WTC11 (cell line): ENCODE data around the gene DCBLD2. TPM values are rescaled to one million over a fixed set of nuclear protein-coding genes. Genes with fewer than 3 reads are reported as not detected.

Source experiments
- ATAC-seq: fragments of 200-7000 bp; cut with Tn5 transposase; 2 replicates; pipeline ENCODE4 v1.10.0; 2021; ENCODE audit warnings: mild to moderate bottlenecking, moderate library complexity
- CTCF ChIA-PET: fragments of 300-600 bp; sonication (Branson Sonifier 250); formaldehyde crosslinking; loops from one replicate; lab custom pipeline; 2021; ENCODE audit warnings: antibody characterized with exemption; lab: Charles Lee
- POLR2A ChIA-PET: fragments of 350-600 bp; sonication (Branson Sonifier 250); formaldehyde crosslinking; loops from one replicate; lab custom pipeline; 2021; ENCODE audit warnings: antibody characterized with exemption; lab: Charles Lee
- DNase-seq: peaks from one replicate; pipeline ENCODE4 v3.0.0; 2021; ENCODE audit warnings: low spot score
- H3K27ac Mint-ChIP-seq: 2 replicates; pipeline ENCODE4 v1.8.0; 2021; ENCODE audit warnings: mixed read lengths
- H3K27me3 Mint-ChIP-seq: 2 replicates; pipeline ENCODE4 v1.8.0; 2021; ENCODE audit warnings: low read depth, mild to moderate bottlenecking, moderate library complexity, mixed read lengths
- H3K36me3 Mint-ChIP-seq: 2 replicates; pipeline ENCODE4 v1.8.0; 2021; ENCODE audit warnings: mixed read lengths
- H3K4me1 Mint-ChIP-seq: 2 replicates; pipeline ENCODE4 v1.8.0; 2022; ENCODE audit warnings: mixed read lengths
- H3K4me3 Mint-ChIP-seq: 2 replicates; pipeline ENCODE4 v1.8.0; 2021; ENCODE audit warnings: mild to moderate bottlenecking, moderate library complexity, mixed read lengths
- H3K9me3 Mint-ChIP-seq: 2 replicates; pipeline ENCODE4 v1.8.0; 2021; ENCODE audit warnings: mixed read lengths
- CREB1 ChIP-seq: sonication (generic); formaldehyde crosslinking; IDR thresholded peaks from 2 replicates; pipeline ENCODE4 v1.8.0; 2023; ENCODE audit warnings: mild to moderate bottlenecking, missing genetic modification reagents
- CREM ChIP-seq: sonication (generic); formaldehyde crosslinking; IDR thresholded peaks from 2 replicates; pipeline ENCODE4 v1.8.1; 2022; ENCODE audit warnings: mild to moderate bottlenecking, missing genetic modification reagents, moderate library complexity
- ELF4 ChIP-seq: sonication (generic); formaldehyde crosslinking; IDR thresholded peaks from 2 replicates; pipeline ENCODE4 v1.8.1; 2022; ENCODE audit warnings: low read depth, mild to moderate bottlenecking, moderate library complexity, missing genetic modification reagents
- MYBL2 ChIP-seq: sonication (generic); formaldehyde crosslinking; IDR thresholded peaks from 2 replicates; pipeline ENCODE4 v1.8.1; 2023; ENCODE audit warnings: mild to moderate bottlenecking, moderate library complexity, missing genetic modification reagents
- NFATC4 ChIP-seq: fragments of 250-450 bp; sonication (Bioruptor Pico); IDR thresholded peaks from 2 replicates; pipeline ENCODE4 v1.9.0; 2021; ENCODE audit warnings: mild to moderate bottlenecking
- NFE2L1 ChIP-seq: sonication (generic); formaldehyde crosslinking; IDR thresholded peaks from 2 replicates; pipeline ENCODE4 v1.8.1; 2023; ENCODE audit warnings: missing genetic modification reagents
- NR2C2 ChIP-seq: sonication (generic); formaldehyde crosslinking; IDR thresholded peaks from 2 replicates; pipeline ENCODE4 v1.8.0; 2022; ENCODE audit warnings: mild to moderate bottlenecking, missing genetic modification reagents
- SOX15 ChIP-seq: fragments of 250-450 bp; sonication (Bioruptor Pico); IDR thresholded peaks from 2 replicates; pipeline ENCODE4 v1.9.0; 2021; ENCODE audit warnings: mild to moderate bottlenecking
- TEAD4 ChIP-seq: sonication (generic); formaldehyde crosslinking; IDR thresholded peaks from 2 replicates; pipeline ENCODE4 v1.8.0; 2022; ENCODE audit warnings: mild to moderate bottlenecking, missing genetic modification reagents
- ZBTB21 ChIP-seq: sonication (generic); formaldehyde crosslinking; IDR thresholded peaks from 2 replicates; pipeline ENCODE4 v1.8.1; 2023; ENCODE audit warnings: mild to moderate bottlenecking, missing genetic modification reagents, borderline replicate concordance
- ZNF416 ChIP-seq: fragments of 250-450 bp; sonication (Bioruptor Pico); IDR thresholded peaks from 2 replicates; pipeline ENCODE4 v1.9.0; 2021; ENCODE audit warnings: mild to moderate bottlenecking, inconsistent platforms
- ZNF423 ChIP-seq: fragments of 250-450 bp; sonication (Bioruptor Pico); IDR thresholded peaks from 2 replicates; pipeline ENCODE4 v2.1.2; 2022; ENCODE audit warnings: mild to moderate bottlenecking, moderate library complexity
- ZNF671 ChIP-seq: fragments of 250-450 bp; sonication (Bioruptor Pico); IDR thresholded peaks from 2 replicates; pipeline ENCODE4 v1.8.0; 2021; ENCODE audit warnings: mild to moderate bottlenecking
- total RNA-seq: library from RNA; stranded (reverse); gene quantifications from 3 replicates; pipeline ENCODE4 v1.2.3, GENCODE V29; 2021
- TF ChIP-seq, protein P1 (sequence below): sonication (generic); formaldehyde crosslinking; IDR thresholded peaks from 2 replicates; pipeline ENCODE4 v1.8.1; 2023; ENCODE audit warnings: mild to moderate bottlenecking, missing genetic modification reagents
- TF ChIP-seq, protein P2 (sequence below): fragments of 200-600 bp; IDR thresholded peaks from 2 replicates; pipeline ENCODE4 v1.8.0; 2022; ENCODE audit warnings: antibody characterized with exemption
- TF ChIP-seq, protein P3 (sequence below): sonication (generic); formaldehyde crosslinking; IDR thresholded peaks from 2 replicates; pipeline ENCODE4 v1.8.1; 2023; ENCODE audit warnings: mild to moderate bottlenecking, missing genetic modification reagents, moderate library complexity
- TF ChIP-seq, protein P4 (sequence below): sonication (generic); formaldehyde crosslinking; IDR thresholded peaks from 2 replicates; pipeline ENCODE4 v1.8.0; 2022; ENCODE audit warnings: mild to moderate bottlenecking, missing genetic modification reagents
- TF ChIP-seq, protein P5 (sequence below): sonication (generic); formaldehyde crosslinking; IDR thresholded peaks from 2 replicates; pipeline ENCODE4 v1.8.1; 2023; ENCODE audit warnings: mild to moderate bottlenecking, moderate library complexity, missing genetic modification reagents
- TF ChIP-seq, protein P6 (sequence below): sonication (generic); formaldehyde crosslinking; IDR thresholded peaks from 2 replicates; pipeline ENCODE4 v1.8.0; 2022; ENCODE audit warnings: mild to moderate bottlenecking, missing genetic modification reagents
- TF ChIP-seq, protein P7 (sequence below): sonication (generic); formaldehyde crosslinking; IDR thresholded peaks from 2 replicates; pipeline ENCODE4 v1.8.0; 2023; ENCODE audit warnings: mild to moderate bottlenecking, missing genetic modification reagents
- TF ChIP-seq, protein P8 (sequence below): sonication (generic); formaldehyde crosslinking; IDR thresholded peaks from 2 replicates; pipeline ENCODE4 v1.8.0; 2022; ENCODE audit warnings: mild to moderate bottlenecking, missing genetic modification reagents
- TF ChIP-seq, protein P9 (sequence below): sonication (generic); formaldehyde crosslinking; conservative IDR thresholded peaks from 2 replicates; pipeline ENCODE4 v1.8.1; 2022; ENCODE audit warnings: mild to moderate bottlenecking, missing genetic modification reagents
- TF ChIP-seq, protein P10 (sequence below): sonication (generic); formaldehyde crosslinking; IDR thresholded peaks from 2 replicates; pipeline ENCODE4 v1.8.0; 2022; ENCODE audit warnings: mild to moderate bottlenecking, missing genetic modification reagents

DCBLD2 gene
- total RNA-seq, 1 experiment from 2014 or later = 47.9 TPM

DNA sequence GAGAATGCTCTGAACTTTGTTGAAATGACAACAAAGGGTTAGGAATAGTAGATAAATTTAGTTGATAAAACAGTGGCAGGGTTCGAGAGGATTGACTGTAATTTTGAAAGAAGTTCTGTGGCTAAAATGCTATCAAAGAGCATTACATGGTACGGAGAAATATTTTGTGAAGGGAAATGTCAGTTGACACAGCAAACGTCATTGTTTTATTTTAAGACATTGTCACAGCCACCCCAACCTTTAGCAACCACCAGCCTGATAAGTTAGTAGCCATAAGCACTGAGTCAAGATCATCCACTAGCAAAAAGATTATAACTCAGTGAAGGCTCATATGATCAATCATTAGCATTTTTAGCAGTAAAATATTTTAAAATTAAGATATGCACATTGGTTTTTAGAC is 147.0 kb downstream of the DCBLD2 start (continued):
- TF ChIP-seq, protein P1, sequence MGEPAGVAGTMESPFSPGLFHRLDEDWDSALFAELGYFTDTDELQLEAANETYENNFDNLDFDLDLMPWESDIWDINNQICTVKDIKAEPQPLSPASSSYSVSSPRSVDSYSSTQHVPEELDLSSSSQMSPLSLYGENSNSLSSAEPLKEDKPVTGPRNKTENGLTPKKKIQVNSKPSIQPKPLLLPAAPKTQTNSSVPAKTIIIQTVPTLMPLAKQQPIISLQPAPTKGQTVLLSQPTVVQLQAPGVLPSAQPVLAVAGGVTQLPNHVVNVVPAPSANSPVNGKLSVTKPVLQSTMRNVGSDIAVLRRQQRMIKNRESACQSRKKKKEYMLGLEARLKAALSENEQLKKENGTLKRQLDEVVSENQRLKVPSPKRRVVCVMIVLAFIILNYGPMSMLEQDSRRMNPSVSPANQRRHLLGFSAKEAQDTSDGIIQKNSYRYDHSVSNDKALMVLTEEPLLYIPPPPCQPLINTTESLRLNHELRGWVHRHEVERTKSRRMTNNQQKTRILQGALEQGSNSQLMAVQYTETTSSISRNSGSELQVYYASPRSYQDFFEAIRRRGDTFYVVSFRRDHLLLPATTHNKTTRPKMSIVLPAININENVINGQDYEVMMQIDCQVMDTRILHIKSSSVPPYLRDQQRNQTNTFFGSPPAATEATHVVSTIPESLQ (CRISPR knock-in tag) = no peak
- TF ChIP-seq CREB1 (CRISPR knock-in tag) (no peak), TEAD4 (CRISPR knock-in tag) (no peak), NFE2L1 (CRISPR knock-in tag) (no peak), CREM (CRISPR knock-in tag) (no peak)
- TF ChIP-seq, protein P2, sequence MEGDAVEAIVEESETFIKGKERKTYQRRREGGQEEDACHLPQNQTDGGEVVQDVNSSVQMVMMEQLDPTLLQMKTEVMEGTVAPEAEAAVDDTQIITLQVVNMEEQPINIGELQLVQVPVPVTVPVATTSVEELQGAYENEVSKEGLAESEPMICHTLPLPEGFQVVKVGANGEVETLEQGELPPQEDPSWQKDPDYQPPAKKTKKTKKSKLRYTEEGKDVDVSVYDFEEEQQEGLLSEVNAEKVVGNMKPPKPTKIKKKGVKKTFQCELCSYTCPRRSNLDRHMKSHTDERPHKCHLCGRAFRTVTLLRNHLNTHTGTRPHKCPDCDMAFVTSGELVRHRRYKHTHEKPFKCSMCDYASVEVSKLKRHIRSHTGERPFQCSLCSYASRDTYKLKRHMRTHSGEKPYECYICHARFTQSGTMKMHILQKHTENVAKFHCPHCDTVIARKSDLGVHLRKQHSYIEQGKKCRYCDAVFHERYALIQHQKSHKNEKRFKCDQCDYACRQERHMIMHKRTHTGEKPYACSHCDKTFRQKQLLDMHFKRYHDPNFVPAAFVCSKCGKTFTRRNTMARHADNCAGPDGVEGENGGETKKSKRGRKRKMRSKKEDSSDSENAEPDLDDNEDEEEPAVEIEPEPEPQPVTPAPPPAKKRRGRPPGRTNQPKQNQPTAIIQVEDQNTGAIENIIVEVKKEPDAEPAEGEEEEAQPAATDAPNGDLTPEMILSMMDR = no peak
- TF ChIP-seq, all 79 proteins: peak for 0

DNA sequence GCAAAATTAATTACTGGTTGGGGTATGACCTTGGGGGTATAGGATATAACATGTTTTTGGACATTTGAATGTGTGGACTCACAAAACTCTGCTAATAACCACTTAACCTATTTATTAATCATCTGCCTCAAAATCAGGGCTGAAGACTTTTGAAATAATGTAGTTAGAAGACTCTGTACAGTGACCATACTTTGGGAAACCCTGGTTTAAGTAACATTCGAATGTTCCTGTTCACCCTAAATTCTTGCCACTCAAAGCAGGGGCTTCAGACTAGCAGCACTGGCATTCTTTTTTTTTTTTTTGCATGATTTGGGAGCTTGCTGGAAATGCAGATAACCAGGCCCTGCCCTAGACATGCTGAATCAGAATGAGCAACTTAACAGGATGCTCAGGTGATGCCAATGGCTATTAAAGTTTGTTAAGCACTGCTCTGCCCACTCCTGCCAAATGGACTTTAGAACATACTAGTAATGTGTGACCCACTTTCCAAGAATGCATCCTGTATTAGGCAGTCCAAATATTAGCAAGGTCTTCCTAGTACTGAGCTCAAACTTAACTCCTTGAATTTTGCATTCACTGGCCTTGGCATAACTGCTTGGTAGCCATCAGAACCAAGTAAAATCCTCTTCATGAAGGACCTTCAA is 151.1 kb downstream of the DCBLD2 start:
- peaks cover 10% of the 10 kb centered on the region for H3K4me1 Mint-ChIP-seq
- H3K9me3 Mint-ChIP-seq = no peaks in the 10 kb centered on the region
- ATAC-seq (no peak), DNase-seq (no peak)
- H3K27ac Mint-ChIP-seq = no peak overlapping the region
- no peaks in the 10 kb centered on the region for H3K27me3 Mint-ChIP-seq
- CTCF ChIA-PET = no interaction called here
- no peaks in the 10 kb centered on the region for H3K36me3 Mint-ChIP-seq
- H3K4me3 Mint-ChIP-seq = no peak overlapping the region
- POLR2A ChIA-PET = interaction anchor here (0.5 kb wide), 1 partner anchor 22 kb away, joined by 3 read pairs; no protein-coding TSS in a partner anchor
- TF ChIP-seq ZNF416 (CRISPR knock-in tag) (no peak), MYBL2 (no peak), NFATC4 (no peak), ZBTB21 (CRISPR knock-in tag) (no peak), ZNF671 (CRISPR knock-in tag) (no peak), NR2C2 (CRISPR knock-in tag) (no peak), ELF4 (no peak), ZNF423 (CRISPR knock-in tag) (no peak), SOX15 (no peak)
- TF ChIP-seq, protein P3, sequence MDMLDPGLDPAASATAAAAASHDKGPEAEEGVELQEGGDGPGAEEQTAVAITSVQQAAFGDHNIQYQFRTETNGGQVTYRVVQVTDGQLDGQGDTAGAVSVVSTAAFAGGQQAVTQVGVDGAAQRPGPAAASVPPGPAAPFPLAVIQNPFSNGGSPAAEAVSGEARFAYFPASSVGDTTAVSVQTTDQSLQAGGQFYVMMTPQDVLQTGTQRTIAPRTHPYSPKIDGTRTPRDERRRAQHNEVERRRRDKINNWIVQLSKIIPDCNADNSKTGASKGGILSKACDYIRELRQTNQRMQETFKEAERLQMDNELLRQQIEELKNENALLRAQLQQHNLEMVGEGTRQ = no peak
- TF ChIP-seq, protein P4, sequence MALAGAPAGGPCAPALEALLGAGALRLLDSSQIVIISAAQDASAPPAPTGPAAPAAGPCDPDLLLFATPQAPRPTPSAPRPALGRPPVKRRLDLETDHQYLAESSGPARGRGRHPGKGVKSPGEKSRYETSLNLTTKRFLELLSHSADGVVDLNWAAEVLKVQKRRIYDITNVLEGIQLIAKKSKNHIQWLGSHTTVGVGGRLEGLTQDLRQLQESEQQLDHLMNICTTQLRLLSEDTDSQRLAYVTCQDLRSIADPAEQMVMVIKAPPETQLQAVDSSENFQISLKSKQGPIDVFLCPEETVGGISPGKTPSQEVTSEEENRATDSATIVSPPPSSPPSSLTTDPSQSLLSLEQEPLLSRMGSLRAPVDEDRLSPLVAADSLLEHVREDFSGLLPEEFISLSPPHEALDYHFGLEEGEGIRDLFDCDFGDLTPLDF = no peak
- TF ChIP-seq, protein P5, sequence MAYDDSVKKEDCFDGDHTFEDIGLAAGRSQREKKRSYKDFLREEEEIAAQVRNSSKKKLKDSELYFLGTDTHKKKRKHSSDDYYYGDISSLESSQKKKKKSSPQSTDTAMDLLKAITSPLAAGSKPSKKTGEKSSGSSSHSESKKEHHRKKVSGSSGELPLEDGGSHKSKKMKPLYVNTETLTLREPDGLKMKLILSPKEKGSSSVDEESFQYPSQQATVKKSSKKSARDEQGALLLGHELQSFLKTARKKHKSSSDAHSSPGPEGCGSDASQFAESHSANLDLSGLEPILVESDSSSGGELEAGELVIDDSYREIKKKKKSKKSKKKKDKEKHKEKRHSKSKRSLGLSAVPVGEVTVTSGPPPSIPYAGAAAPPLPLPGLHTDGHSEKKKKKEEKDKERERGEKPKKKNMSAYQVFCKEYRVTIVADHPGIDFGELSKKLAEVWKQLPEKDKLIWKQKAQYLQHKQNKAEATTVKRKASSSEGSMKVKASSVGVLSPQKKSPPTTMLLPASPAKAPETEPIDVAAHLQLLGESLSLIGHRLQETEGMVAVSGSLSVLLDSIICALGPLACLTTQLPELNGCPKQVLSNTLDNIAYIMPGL (CRISPR knock-in tag) = no peak
- TF ChIP-seq, protein P6, sequence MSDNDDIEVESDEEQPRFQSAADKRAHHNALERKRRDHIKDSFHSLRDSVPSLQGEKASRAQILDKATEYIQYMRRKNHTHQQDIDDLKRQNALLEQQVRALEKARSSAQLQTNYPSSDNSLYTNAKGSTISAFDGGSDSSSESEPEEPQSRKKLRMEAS (CRISPR knock-in tag) = no peak
- TF ChIP-seq, protein P7, sequence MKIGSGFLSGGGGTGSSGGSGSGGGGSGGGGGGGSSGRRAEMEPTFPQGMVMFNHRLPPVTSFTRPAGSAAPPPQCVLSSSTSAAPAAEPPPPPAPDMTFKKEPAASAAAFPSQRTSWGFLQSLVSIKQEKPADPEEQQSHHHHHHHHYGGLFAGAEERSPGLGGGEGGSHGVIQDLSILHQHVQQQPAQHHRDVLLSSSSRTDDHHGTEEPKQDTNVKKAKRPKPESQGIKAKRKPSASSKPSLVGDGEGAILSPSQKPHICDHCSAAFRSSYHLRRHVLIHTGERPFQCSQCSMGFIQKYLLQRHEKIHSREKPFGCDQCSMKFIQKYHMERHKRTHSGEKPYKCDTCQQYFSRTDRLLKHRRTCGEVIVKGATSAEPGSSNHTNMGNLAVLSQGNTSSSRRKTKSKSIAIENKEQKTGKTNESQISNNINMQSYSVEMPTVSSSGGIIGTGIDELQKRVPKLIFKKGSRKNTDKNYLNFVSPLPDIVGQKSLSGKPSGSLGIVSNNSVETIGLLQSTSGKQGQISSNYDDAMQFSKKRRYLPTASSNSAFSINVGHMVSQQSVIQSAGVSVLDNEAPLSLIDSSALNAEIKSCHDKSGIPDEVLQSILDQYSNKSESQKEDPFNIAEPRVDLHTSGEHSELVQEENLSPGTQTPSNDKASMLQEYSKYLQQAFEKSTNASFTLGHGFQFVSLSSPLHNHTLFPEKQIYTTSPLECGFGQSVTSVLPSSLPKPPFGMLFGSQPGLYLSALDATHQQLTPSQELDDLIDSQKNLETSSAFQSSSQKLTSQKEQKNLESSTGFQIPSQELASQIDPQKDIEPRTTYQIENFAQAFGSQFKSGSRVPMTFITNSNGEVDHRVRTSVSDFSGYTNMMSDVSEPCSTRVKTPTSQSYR (CRISPR knock-in tag) = no peak
- TF ChIP-seq, protein P8, sequence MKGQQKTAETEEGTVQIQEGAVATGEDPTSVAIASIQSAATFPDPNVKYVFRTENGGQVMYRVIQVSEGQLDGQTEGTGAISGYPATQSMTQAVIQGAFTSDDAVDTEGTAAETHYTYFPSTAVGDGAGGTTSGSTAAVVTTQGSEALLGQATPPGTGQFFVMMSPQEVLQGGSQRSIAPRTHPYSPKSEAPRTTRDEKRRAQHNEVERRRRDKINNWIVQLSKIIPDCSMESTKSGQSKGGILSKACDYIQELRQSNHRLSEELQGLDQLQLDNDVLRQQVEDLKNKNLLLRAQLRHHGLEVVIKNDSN = no peak
- TF ChIP-seq, protein P9, sequence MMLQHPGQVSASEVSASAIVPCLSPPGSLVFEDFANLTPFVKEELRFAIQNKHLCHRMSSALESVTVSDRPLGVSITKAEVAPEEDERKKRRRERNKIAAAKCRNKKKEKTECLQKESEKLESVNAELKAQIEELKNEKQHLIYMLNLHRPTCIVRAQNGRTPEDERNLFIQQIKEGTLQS (CRISPR knock-in tag) = no peak
- TF ChIP-seq, protein P10, sequence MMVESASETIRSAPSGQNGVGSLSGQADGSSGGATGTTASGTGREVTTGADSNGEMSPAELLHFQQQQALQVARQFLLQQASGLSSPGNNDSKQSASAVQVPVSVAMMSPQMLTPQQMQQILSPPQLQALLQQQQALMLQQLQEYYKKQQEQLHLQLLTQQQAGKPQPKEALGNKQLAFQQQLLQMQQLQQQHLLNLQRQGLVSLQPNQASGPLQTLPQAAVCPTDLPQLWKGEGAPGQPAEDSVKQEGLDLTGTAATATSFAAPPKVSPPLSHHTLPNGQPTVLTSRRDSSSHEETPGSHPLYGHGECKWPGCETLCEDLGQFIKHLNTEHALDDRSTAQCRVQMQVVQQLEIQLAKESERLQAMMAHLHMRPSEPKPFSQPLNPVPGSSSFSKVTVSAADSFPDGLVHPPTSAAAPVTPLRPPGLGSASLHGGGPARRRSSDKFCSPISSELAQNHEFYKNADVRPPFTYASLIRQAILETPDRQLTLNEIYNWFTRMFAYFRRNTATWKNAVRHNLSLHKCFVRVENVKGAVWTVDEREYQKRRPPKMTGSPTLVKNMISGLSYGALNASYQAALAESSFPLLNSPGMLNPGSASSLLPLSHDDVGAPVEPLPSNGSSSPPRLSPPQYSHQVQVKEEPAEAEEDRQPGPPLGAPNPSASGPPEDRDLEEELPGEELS (CRISPR knock-in tag) = no peak
